Superior temporal gyrus (tissue), 1 donor: ENCODE measurements around the gene ENDOG.
"Not testable (repeated sequence)": the region's sequence is repeated elsewhere in the genome, so short reads cannot be mapped to it uniquely, and the experiment has no call there.

ENCODE experiments used
- DNase-seq: peaks from one replicate; pipeline ENCODE4 v3.0.0-alpha.2; 2016; ENCODE audit errors: extremely low spot score

The ENDOG gene

GRCh38 chr9:128828719-128829452, 10.6 kb downstream of the ENDOG start:
- no peak for DNase-seq

GRCh38 chr9:128829477-128830251, 11.4 kb downstream of the ENDOG start, which contains the start of gene SPOUT1:
Gene SPOUT1 (minus strand): TSS chr9:128829794. CDS start chr9:128829780, 14 bp downstream.
- peak; percentile 98 for DNase-seq

- DNase-seq = no peak
Measured at GRCh38 chr9:128833696-128834095, 15.4 kb downstream of the ENDOG start.

GRCh38 chr9:128835246-128836210, 17.2 kb downstream of the ENDOG start:
- no peak for DNase-seq

GRCh38 chr9:128836509-128837145, 18.3 kb downstream of the ENDOG start:
- no peak for DNase-seq

GRCh38 chr9:128838338-128838737, 20.0 kb downstream of the ENDOG start:
- no peak for DNase-seq

- DNase-seq = no peak
Measured at GRCh38 chr9:128840524-128840923, 22.2 kb downstream of the ENDOG start.

- DNase-seq = no peak
Measured at GRCh38 chr9:128841694-128842492, 23.6 kb downstream of the ENDOG start.

GRCh38 chr9:128843171-128843570, 24.9 kb downstream of the ENDOG start:
- not testable (repeated sequence) for DNase-seq

- DNase-seq = no peak
Measured at GRCh38 chr9:128845186-128845931, 27.1 kb downstream of the ENDOG start.

- DNase-seq = no peak
Measured at GRCh38 chr9:128846680-128847030, 28.4 kb downstream of the ENDOG start.

- DNase-seq = no peak
Measured at GRCh38 chr9:128847803-128848202, 29.5 kb downstream of the ENDOG start.

GRCh38 chr9:128851024-128851423, 32.7 kb downstream of the ENDOG start:
- not testable (repeated sequence) for DNase-seq

- DNase-seq = peak; percentile 85
Measured at GRCh38 chr9:128851779-128852600, 33.7 kb downstream of the ENDOG start.

- DNase-seq = not testable (repeated sequence)
Measured at GRCh38 chr9:128852646-128853045, 34.3 kb downstream of the ENDOG start.

GRCh38 chr9:128854454-128854853, 36.2 kb downstream of the ENDOG start:
- DNase-seq = not testable (repeated sequence)

- DNase-seq = not testable (repeated sequence)
Measured at GRCh38 chr9:128858476-128858875, 40.2 kb downstream of the ENDOG start.

GRCh38 chr9:128860937-128861336, 42.6 kb downstream of the ENDOG start:
- DNase-seq = peak; percentile 69

- DNase-seq = no peak
Measured at GRCh38 chr9:128861501-128861900, 43.2 kb downstream of the ENDOG start.
